Measurements from ENCODE around the gene CYGB.

CYGB gene

GRCh38 chr17:76495663-76496400, 41.7 kb downstream of the CYGB start:
- no peak for DNase-seq (ENCODE audit: low read depth)
- no peak for TF ChIP-seq CTCF (IDR thresholded peaks at IDR 0.05; ENCODE audit: insufficient read depth, low read depth, low read length, missing control alignments)
- H3K4me3 ChIP-seq (ENCODE audit: low read length), result no peak overlapping the region

- no peak overlapping the region for H3K4me3 ChIP-seq (ENCODE audit: low read length)
- DNase-seq (ENCODE audit: low read depth), result no peak
- no peak for TF ChIP-seq CTCF (IDR thresholded peaks at IDR 0.05; ENCODE audit: insufficient read depth, low read depth, low read length, missing control alignments)
Measured at GRCh38 chr17:76493505-76494167, 43.9 kb downstream of the CYGB start.

GRCh38 chr17:76492989-76493501, 44.5 kb downstream of the CYGB start:
- DNase-seq (ENCODE audit: low read depth), result peak; percentile 71
- H3K4me3 ChIP-seq (ENCODE audit: low read length), result no peak overlapping the region
- TF ChIP-seq CTCF (IDR thresholded peaks at IDR 0.05; ENCODE audit: insufficient read depth, low read depth, low read length, missing control alignments), result no peak

GRCh38 chr17:76492123-76492988, 45.2 kb downstream of the CYGB start:
- no peak overlapping the region for H3K4me3 ChIP-seq (ENCODE audit: low read length)
- peak; percentile 43 for DNase-seq (ENCODE audit: low read depth)
- TF ChIP-seq CTCF (IDR thresholded peaks at IDR 0.05; ENCODE audit: insufficient read depth, low read depth, low read length, missing control alignments), result no peak

GRCh38 chr17:76491271-76492122, 46.0 kb downstream of the CYGB start:
- H3K4me3 ChIP-seq (ENCODE audit: low read length), result no peak overlapping the region
- TF ChIP-seq CTCF (IDR thresholded peaks at IDR 0.05; ENCODE audit: insufficient read depth, low read depth, low read length, missing control alignments), result no peak
- no peak for DNase-seq (ENCODE audit: low read depth)

- no peak for DNase-seq (ENCODE audit: low read depth)
- no peak overlapping the region for H3K4me3 ChIP-seq (ENCODE audit: low read length)
- TF ChIP-seq CTCF (IDR thresholded peaks at IDR 0.05; ENCODE audit: insufficient read depth, low read depth, low read length, missing control alignments), result no peak
Measured at GRCh38 chr17:76490112-76490710, 47.3 kb downstream of the CYGB start.
